LNCAP (cell line): ENCODE results near the gene GPR155.

Experiments used
- CTCF ChIP-seq: fragments of 450-650 bp; IDR thresholded peaks from 2 replicates; pipeline ENCODE4 v1.5.1; 2017; ENCODE audit warnings: mild to moderate bottlenecking

GPR155 gene

GRCh38 chr2:174486563-174487107, at the start of gene GPR155:
GPR155 (minus strand) TSS chr2:174487029; CDS start chr2:174481956, 5,073 bp downstream.
- peak; percentile 27; the same call in 1 of the 2 replicates for TF ChIP-seq CTCF

- no peak for TF ChIP-seq CTCF
These were observed 49.2 kb upstream of the GPR155 start for GRCh38 chr2:174535757-174536703.

- TF ChIP-seq CTCF: no peak
These were observed 48.3 kb upstream of the GPR155 start for GRCh38 chr2:174535083-174535482.

- TF ChIP-seq CTCF: no peak
These were observed 43.1 kb upstream of the GPR155 start for GRCh38 chr2:174529916-174530315.

GRCh38 chr2:174527959-174528358, 41.1 kb upstream of the GPR155 start:
- TF ChIP-seq CTCF: no peak

GRCh38 chr2:174527101-174527721, 40.4 kb upstream of the GPR155 start:
- TF ChIP-seq CTCF: no peak

GRCh38 chr2:174524527-174524926, 37.7 kb upstream of the GPR155 start:
- no peak for TF ChIP-seq CTCF
